ENCODE data around the gene NAB1.

The NAB1 gene

GRCh38 chr2:190646780-190647522 is 1.9 kb upstream of the NAB1 start:
- no peak overlapping the region for H3K4me3 ChIP-seq (ENCODE audit: low read depth, low read length)

GRCh38 chr2:190648289-190649034 is 421 bp upstream of the NAB1 start:
- peak overlapping the region; percentile 67 for H3K4me3 ChIP-seq (ENCODE audit: low read depth, low read length)
- TF ChIP-seq CTCF (IDR thresholded peaks at IDR 0.05; ENCODE audit: borderline replicate concordance, insufficient read depth, low read depth, low read length): no peak

More at GRCh38 chr2:190646780-190647522, 1.9 kb upstream of the NAB1 start:
- no peak for TF ChIP-seq CTCF (IDR thresholded peaks at IDR 0.05; ENCODE audit: borderline replicate concordance, insufficient read depth, low read depth, low read length)

GRCh38 chr2:190649798-190650390 is 1.0 kb downstream of the NAB1 start:
- peak overlapping the region; percentile 91 for H3K4me3 ChIP-seq (ENCODE audit: low read depth, low read length)
- no peak for TF ChIP-seq CTCF (IDR thresholded peaks at IDR 0.05; ENCODE audit: borderline replicate concordance, insufficient read depth, low read depth, low read length)

- TF ChIP-seq CTCF (IDR thresholded peaks at IDR 0.05; ENCODE audit: borderline replicate concordance, insufficient read depth, low read depth, low read length): no peak
- H3K4me3 ChIP-seq (ENCODE audit: low read depth, low read length): no peak overlapping the region
Measured at GRCh38 chr2:190651413-190651812, 2.5 kb downstream of the NAB1 start.

GRCh38 chr2:190653231-190653630 is 4.3 kb downstream of the NAB1 start:
- H3K4me3 ChIP-seq (ENCODE audit: low read depth, low read length): no peak overlapping the region
- no peak for TF ChIP-seq CTCF (IDR thresholded peaks at IDR 0.05; ENCODE audit: borderline replicate concordance, insufficient read depth, low read depth, low read length)

- no peak for TF ChIP-seq CTCF (IDR thresholded peaks at IDR 0.05; ENCODE audit: borderline replicate concordance, insufficient read depth, low read depth, low read length)
- no peak overlapping the region for H3K4me3 ChIP-seq (ENCODE audit: low read depth, low read length)
Measured at GRCh38 chr2:190653931-190654330, 5.0 kb downstream of the NAB1 start.

Data from GM12875 (cell line).